Kidney (tissue), 14 donors: ENCODE results near the gene BNC2. TPM values are rescaled to one million over a fixed set of nuclear protein-coding genes. Genes with fewer than 3 reads are reported as not detected.
A peak's percentile ranks its signal among the peaks of the same experiment; 100 is the strongest.

ENCODE experiments used
- DNase-seq, 5 donors: peaks; one replicate each; pipeline ENCODE4 v3.0.0-alpha.2; 2013 to 2020
- FAIRE-seq: peaks from 2 replicates; lab custom pipeline; 2012; peaks lifted over from hg19 to GRCh38; lab: Jason Lieb, UNC
- H3K27ac ChIP-seq, 2 donors: one replicate each; pipeline ENCODE4 v1.7.0; 2013; ENCODE audit warnings: low read depth in 2 of 2, low read length in 2 of 2, inconsistent platforms in 1 of 2
- H3K27me3 ChIP-seq: one replicate; pipeline ENCODE4 v1.7.1; 2013; ENCODE audit warnings: low read length, inconsistent platforms; ENCODE audit not compliant: control insufficient read depth, insufficient read depth
- H3K36me3 ChIP-seq, 3 donors: one replicate each; pipeline versions ENCODE4 v1.7.0 to v1.7.1; 2013; ENCODE audit warnings: low read length in 3 of 3, control low read depth in 1 of 3, inconsistent platforms in 1 of 3; ENCODE audit not compliant: insufficient read depth in 3 of 3, control insufficient read depth in 2 of 3
- H3K4me1 ChIP-seq, 3 donors: one replicate each; pipeline versions ENCODE4 v1.7.0 to v1.7.1; 2013; ENCODE audit warnings: low read length in 3 of 3, inconsistent platforms in 1 of 3, low read depth in 1 of 3; ENCODE audit not compliant: control insufficient read depth in 2 of 3, insufficient read depth in 2 of 3
- H3K4me3 ChIP-seq, 3 donors: one replicate each; pipeline versions ENCODE4 v1.7.0 to v1.8.1; 2013; ENCODE audit warnings: low read length in 3 of 3, control low read depth in 1 of 3, inconsistent platforms in 1 of 3
- H3K9ac ChIP-seq, 3 donors: one replicate each; pipeline versions ENCODE4 v1.7.0 to v1.7.1; 2013; ENCODE audit warnings: low read length in 3 of 3, control low read depth in 1 of 3, inconsistent platforms in 1 of 3
- H3K9me3 ChIP-seq, 3 donors: one replicate each; pipeline versions ENCODE4 v1.7.0 to v1.7.1; 2013; ENCODE audit warnings: low read length in 3 of 3, control low read depth in 1 of 3, inconsistent platforms in 1 of 3; ENCODE audit not compliant: control insufficient read depth in 2 of 3, insufficient read depth in 1 of 3
- intact Hi-C: fragments of 100-400 bp; cut with DNase I; formaldehyde crosslinking; loops from one replicate; pipeline ENCODE4 v1.11.1; 2022
- polyA plus RNA-seq: library from polyadenylated mRNA; stranded (reverse); fragments of 350-450 nt; fragmentation: Illumina TruSeq; extraction: RNeasy Lipid Tissue Mini Kit (QIAGEN cat#74804); gene quantifications from one replicate; pipeline ENCODE4 v1.2.3, GENCODE V29; 2014; ENCODE audit warnings: low read depth, low replicate concordance; ENCODE audit not compliant: insufficient read depth
- total RNA-seq: library from RNA; stranded (reverse); fragmentation: NEBNext Ultra II Directional; extraction: Animal tissue kit (Norgen Biotek cat#: 25700); gene quantifications from one replicate; pipeline ENCODE4 v1.2.1, GENCODE V29; 2021
- TF ChIP-seq, protein P1 (sequence below): IDR thresholded peaks from 3 replicates; pipeline ENCODE4 v1.5.1; 2012; ENCODE audit warnings: mild to moderate bottlenecking, moderate library complexity, borderline replicate concordance; ENCODE audit not compliant: insufficient read depth; ENCODE audit errors: extremely low read depth
- donor health status: control.
- donor health status: control.
- donor health status: control.
- donor health status: control.
- donor health status: control.
- donor health status: DM: yes; HTN: yes; CAD: no.
- donor health status: Normal renal cell carcinoma (clear cell type).

BNC2 gene
- total and polyA plus RNA-seq, 2 donors from 2014 or later = 5.4 to 37.9 TPM

DNA sequence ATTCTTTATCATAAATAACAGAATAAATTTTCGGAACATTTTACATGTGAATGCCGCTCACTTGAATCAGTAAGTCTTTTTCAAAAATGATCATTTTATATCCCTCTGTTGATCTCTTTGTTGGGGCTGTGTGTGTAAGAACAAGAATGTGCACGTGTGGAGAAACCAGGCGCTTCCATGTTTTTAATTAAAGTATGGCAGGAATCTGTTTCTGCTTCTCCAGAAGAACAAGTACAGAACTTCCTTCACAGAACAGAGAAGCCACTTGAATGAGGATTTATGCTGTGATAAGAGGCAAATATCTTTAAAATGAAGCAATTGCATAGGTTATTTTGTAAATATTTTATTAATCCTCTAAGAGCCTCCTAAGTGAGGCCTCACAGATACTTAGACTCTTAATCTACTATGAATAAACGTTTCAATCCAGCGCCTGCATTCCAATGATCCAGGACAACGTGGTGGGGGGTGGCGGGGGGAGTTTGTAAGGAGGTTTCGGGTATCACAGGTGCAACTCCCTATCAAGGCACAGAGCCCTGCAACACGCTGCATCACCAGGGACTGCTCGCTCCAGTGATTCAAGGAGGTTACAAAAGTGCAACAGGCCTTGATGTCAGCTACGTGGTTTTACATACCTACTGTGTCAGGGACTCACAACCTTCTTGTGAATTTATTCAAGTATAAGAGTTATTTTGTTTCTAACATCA lies 409.2 kb downstream of the BNC2 start:
- Histone ChIP-seq H3K9ac (no peak overlapping the region), H3K27ac (no peak overlapping the region), H3K36me3 (no peaks in the 10 kb centered on the region), H3K27me3 (no peaks in the 10 kb centered on the region), H3K9me3 (no peaks in the 10 kb centered on the region), H3K4me1 (peaks cover 0 to 10% (median 0%) of the 10 kb centered on the region in 3 donors), H3K4me3 (no peak overlapping the region)
- no peak for FAIRE-seq
- intact Hi-C loops = no loop called here
- TF ChIP-seq, protein P1, sequence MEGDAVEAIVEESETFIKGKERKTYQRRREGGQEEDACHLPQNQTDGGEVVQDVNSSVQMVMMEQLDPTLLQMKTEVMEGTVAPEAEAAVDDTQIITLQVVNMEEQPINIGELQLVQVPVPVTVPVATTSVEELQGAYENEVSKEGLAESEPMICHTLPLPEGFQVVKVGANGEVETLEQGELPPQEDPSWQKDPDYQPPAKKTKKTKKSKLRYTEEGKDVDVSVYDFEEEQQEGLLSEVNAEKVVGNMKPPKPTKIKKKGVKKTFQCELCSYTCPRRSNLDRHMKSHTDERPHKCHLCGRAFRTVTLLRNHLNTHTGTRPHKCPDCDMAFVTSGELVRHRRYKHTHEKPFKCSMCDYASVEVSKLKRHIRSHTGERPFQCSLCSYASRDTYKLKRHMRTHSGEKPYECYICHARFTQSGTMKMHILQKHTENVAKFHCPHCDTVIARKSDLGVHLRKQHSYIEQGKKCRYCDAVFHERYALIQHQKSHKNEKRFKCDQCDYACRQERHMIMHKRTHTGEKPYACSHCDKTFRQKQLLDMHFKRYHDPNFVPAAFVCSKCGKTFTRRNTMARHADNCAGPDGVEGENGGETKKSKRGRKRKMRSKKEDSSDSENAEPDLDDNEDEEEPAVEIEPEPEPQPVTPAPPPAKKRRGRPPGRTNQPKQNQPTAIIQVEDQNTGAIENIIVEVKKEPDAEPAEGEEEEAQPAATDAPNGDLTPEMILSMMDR = no peak
- peak in 4 of 5 donors; percentile 69 to 87 (median 80) for DNase-seq

DNA sequence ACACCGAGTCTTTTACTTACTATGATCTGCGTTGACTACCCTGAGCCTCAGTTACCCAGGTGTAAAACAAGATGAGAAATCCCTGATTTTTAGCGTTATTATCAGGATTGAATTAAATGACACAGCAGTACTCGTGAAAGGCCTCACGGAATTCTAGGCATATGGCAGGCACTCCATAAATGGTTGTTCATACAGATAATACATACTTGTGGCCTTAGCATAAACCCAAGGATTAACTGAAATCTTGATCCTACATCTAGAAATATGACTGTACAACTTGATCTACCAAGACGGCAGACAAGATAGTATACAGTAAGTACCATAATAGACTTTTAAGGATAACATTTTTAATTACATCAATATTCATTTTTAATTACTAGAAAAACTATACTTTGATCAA lies 409.8 kb downstream of the BNC2 start:
- Histone ChIP-seq H3K4me1 (peaks cover 0 to 10% (median 0%) of the 10 kb centered on the region in 3 donors), H3K27ac (no peak overlapping the region), H3K4me3 (no peak overlapping the region), H3K27me3 (no peaks in the 10 kb centered on the region), H3K9ac (no peak overlapping the region), H3K36me3 (no peaks in the 10 kb centered on the region), H3K9me3 (no peaks in the 10 kb centered on the region)
- no peak for FAIRE-seq
- intact Hi-C loops = no loop called here
- TF ChIP-seq, protein P1 = no peak
- DNase-seq = no peak

DNA sequence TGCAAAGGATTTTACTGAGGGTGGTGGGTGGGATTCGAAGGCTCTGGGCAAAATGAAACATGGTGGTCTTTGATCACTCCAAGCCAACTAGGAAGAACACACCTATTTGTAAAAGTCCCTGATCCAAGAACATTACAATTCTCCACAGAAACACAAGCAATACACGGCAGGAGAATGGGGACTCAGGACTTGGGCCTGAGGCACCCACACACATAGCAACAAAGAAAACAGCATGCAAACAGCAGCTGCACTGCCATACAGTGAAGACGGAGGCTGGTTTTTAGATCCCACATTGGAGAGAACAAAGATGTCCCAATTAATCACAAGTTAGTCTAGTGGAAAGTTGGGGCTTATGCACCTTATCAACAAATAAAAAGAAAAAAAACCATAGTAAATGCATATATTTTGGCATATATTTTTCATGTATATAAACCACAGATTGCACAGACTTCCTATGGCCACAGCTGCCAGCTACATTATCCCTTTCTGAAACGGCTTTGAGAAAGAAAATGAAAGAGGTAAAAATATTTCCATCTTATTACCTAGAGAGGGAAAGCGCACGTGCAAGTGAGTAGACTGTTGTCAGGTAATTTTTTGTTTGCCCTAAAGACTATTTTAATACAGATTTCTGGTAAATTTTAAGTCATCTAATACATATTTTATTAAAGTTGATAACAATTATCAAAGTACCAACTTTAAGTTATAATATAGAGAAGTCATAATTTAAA lies 410.9 kb downstream of the BNC2 start:
- intact Hi-C loops = no loop called here
- H3K4me3 ChIP-seq = no peak overlapping the region
- FAIRE-seq (no peak), DNase-seq (peak in 2 of 5 donors; percentile 29 to 34)
- no peak overlapping the region for H3K27ac ChIP-seq
- H3K9me3 ChIP-seq = no peaks in the 10 kb centered on the region
- no peak overlapping the region for H3K9ac ChIP-seq
- TF ChIP-seq, protein P1 = no peak
- H3K27me3 ChIP-seq = no peaks in the 10 kb centered on the region
- H3K4me1 ChIP-seq = peaks cover 0 to 10% (median 0%) of the 10 kb centered on the region in 3 donors
- H3K36me3 ChIP-seq = no peaks in the 10 kb centered on the region
